ENCODE results near the gene PODN.

DNA sequence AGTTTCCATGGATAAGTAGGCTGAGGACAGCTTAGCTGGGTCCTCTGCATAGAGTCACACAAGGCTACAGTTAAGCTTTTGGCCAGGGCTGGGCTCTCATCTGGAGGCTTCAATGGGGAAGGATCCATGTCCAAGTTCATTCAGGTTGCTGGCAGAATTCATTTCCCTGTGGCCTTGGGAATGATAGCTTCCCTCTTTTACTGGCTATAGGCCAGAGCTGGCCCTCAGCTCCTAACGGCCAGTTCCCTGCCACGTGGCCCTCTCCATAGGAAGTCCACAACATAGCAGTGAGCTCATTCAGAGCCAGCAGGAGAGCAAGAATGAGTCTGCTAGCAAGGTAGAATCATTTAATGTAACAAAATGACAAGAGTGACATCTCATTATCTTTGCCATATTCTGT is 15.1 kb upstream of the PODN start:
- TF ChIP-seq, protein P1, sequence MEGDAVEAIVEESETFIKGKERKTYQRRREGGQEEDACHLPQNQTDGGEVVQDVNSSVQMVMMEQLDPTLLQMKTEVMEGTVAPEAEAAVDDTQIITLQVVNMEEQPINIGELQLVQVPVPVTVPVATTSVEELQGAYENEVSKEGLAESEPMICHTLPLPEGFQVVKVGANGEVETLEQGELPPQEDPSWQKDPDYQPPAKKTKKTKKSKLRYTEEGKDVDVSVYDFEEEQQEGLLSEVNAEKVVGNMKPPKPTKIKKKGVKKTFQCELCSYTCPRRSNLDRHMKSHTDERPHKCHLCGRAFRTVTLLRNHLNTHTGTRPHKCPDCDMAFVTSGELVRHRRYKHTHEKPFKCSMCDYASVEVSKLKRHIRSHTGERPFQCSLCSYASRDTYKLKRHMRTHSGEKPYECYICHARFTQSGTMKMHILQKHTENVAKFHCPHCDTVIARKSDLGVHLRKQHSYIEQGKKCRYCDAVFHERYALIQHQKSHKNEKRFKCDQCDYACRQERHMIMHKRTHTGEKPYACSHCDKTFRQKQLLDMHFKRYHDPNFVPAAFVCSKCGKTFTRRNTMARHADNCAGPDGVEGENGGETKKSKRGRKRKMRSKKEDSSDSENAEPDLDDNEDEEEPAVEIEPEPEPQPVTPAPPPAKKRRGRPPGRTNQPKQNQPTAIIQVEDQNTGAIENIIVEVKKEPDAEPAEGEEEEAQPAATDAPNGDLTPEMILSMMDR (IDR thresholded peaks at IDR 0.05; ENCODE audit: borderline replicate concordance, extremely low read depth, low read length, poor library complexity, severe bottlenecking), result no peak
- no peak for TF ChIP-seq EZH2 (IDR thresholded peaks at IDR 0.05; ENCODE audit: borderline replicate concordance, low read depth, low read length, severe bottlenecking)
